HG03460 (cell line): ENCODE measurements around the gene PKD2.
"Not testable (repeated sequence)": the region's sequence is repeated elsewhere in the genome, so short reads cannot be mapped to it uniquely, and the experiment has no call there.

ENCODE experiments used
- ATAC-seq: cut with Tn5 transposase; IDR thresholded peaks from one replicate; pipeline ENCODE4 v1.9.1; 2021; ENCODE audit not compliant: unreplicated experiment

The PKD2 gene

GRCh38 chr4:88025868-88026661 is 18.6 kb downstream of the PKD2 start:
- not testable (repeated sequence) for ATAC-seq

GRCh38 chr4:88027611-88028608 is 20.5 kb downstream of the PKD2 start:
- ATAC-seq = no peak

- no peak for ATAC-seq
These were observed 21.5 kb downstream of the PKD2 start for GRCh38 chr4:88028946-88029345.

DNA sequence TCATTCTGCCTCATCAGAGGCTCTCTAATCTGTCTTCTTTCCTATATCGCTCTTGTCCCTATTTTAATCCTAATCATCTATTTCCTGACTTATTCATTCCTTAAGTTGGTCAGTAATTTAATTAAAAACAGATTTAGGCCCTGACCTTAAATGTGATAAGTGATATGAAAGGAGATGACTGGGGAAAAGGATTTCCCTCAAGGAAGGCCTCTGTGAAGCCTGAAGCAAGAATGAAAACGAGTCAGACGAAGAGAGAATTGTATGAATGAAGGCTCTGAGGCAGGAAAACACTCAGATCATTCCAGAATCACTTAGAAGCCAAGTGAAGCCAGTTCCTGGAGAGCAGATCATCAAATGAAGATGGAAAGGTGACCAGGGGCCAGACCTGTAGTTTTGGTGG is 22.1 kb downstream of the PKD2 start:
- no peak for ATAC-seq

- ATAC-seq = no peak
These were observed 23.3 kb downstream of the PKD2 start for GRCh38 chr4:88030565-88031310.

DNA sequence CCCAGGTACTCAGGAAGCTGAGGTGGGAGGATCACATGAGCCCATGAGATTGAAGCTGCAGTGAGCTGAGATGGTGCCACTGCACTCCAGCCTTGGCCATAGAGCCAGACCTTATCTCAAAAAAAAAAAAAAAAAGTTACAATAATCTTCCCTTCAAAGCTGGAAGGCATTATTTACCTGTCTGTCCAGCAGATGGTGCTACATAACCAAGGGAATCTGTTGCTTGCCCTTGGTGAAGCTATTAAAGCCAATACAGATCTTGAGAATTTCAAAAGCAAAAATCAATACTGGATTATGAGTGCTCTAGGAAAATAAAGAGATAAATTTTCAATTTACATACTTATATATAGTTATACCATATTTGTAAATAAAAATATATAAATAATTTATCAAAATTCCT is 25.9 kb downstream of the PKD2 start:
- ATAC-seq = no peak

- ATAC-seq = no peak
These were observed 27.9 kb downstream of the PKD2 start for GRCh38 chr4:88035292-88035691.

GRCh38 chr4:88037447-88037846 is 30.0 kb downstream of the PKD2 start:
- ATAC-seq = no peak

DNA sequence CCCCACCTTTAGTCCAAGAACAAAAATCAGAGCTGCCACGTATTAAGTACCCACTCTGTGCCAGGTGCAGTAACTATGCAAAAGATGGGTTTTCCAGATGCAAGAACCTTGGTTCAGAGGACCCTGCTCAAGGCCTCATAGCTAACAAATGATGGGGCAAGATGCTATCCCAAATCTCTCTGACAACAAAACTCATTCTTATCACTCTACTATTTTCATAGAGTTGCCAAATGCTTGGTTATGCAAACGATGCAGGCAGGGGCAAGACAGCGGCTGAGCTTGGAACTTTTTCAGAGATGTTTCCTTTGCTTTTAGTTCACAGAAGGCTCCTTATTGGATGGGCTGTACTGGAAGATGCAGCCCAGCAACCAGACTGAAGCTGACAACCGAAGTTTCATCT is 30.5 kb downstream of the PKD2 start:
- ATAC-seq = no peak

DNA sequence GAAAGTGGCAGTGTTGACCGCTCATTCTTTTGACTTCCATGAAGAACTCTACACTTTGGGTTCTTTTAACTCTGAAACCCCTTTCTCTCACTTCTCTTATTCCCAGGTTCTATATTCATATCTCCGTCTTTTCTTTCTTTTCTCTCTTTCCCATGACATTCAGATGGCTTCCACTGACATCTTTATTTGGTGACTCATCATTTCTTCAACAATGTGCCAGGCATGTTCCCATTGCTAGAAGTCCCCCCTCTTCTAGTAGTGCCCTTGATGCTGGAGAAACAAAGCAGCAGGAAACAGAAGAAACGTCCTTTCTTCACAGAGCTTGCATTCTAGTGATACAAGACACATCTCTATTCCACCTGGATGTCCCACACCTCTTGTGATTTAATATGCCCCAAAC is 33.3 kb downstream of the PKD2 start:
- no peak for ATAC-seq

GRCh38 chr4:88041626-88042025 is 34.2 kb downstream of the PKD2 start:
- no peak for ATAC-seq

GRCh38 chr4:88043001-88043400 is 35.6 kb downstream of the PKD2 start:
- no peak for ATAC-seq

- no peak for ATAC-seq
These were observed 36.3 kb downstream of the PKD2 start for GRCh38 chr4:88043586-88044340.

- no peak for ATAC-seq
These were observed 37.6 kb downstream of the PKD2 start for GRCh38 chr4:88045021-88045420.

DNA sequence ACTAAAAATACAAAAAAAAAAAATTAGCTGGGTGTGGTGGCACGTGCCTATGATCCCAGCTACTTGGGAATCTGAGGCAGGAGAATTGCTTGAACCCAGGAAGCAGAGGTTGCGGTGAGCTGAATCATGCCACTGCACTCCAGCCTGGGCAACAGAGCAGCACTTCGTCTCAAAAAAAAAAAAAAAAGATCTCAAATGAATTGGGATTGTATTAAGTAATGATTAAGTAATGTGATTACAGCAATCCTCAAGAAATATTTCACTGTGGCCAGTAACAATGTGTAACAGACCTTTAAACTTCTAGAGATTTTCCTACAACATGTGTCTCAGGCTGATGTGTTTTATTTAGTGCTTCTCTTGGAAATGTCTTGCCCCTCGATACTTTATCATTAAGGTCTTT is 46.8 kb downstream of the PKD2 start:
- no peak for ATAC-seq

- ATAC-seq = no peak
These were observed 47.5 kb downstream of the PKD2 start for GRCh38 chr4:88054901-88055300.

GRCh38 chr4:88058295-88058694 is 50.9 kb downstream of the PKD2 start:
- no peak for ATAC-seq

DNA sequence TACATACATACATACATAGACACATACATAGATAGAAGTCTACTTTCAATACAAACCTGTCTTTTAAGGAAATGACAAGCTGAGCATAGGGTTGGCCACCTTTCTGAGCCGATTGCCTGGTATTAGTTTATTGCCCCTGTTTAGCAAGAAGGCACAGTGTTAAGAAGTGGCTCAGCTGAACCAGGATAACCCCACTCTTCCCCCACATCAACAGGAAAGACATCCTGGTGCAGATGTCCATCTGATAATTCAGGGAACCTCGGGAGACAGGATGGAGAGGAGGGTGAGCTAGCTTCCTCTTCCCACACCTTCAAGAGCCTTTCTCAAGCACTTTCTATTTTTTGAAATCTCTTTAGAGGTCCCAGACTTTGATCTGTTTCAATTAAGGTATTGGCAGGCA is 52.3 kb downstream of the PKD2 start:
- no peak for ATAC-seq

DNA sequence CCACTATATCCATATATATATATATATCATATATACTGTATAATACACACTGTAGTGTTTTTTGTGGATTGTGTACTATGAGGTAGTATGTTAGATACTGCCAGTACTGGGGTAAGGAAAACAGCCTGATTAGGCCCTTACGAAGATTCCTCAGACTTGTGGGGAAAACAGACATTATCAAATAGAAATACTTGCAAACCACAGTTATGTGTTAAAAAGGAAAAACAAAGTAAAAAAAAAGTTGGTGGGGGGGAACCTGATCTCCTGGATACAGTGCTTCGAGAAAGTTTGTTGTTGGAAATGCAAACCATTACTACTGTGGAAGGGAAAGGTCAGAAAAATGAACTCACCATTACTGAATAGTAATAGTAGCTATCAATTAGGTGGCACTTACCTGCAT is 53.0 kb downstream of the PKD2 start:
- ATAC-seq = no peak

- no peak for ATAC-seq
These were observed 54.9 kb downstream of the PKD2 start for GRCh38 chr4:88062311-88062710.

DNA sequence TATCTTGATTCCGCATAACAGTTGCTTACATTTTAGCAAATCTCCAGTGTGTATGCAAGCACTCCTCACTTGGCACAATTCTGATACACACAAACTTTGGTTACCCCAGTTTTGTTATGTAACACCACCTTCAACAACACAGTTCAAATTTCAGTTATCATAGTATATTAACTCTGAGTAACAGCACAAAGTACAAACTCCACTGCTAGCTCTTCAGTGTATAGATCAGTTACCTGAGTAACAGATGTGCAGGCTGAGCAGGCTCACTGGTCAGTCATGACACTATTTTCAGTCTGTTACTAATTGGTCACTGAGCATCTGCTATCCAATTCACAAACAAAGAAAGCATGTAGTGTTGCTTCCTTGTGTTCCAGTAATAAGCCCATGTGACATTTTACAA is 55.4 kb downstream of the PKD2 start:
- ATAC-seq = no peak
